ENCODE data around the gene HJURP. TPM values are rescaled to one million over a fixed set of nuclear protein-coding genes. Genes with fewer than 3 reads are reported as not detected.
A peak's percentile ranks its signal among the peaks of the same experiment; 100 is the strongest.

HJURP gene
- total and polyA plus RNA-seq, 9 of the 15 experiments (the other 6 are each of a cell fraction or from before 2014, with no cell fraction given) = 13.8 to 102 (median 28.3) TPM

- in situ Hi-C loops (cut with MboI) (no loop called here), intact Hi-C loops (cut with micrococcal nuclease) (no loop called here)
- H3K4me1 ChIP-seq (replicated peaks in 1 of 2; ENCODE audit: control insufficient read depth in 2 of 2, insufficient read depth in 2 of 2, low read length in 2 of 2) = peaks cover 0 to 5% of the 10 kb centered on the region in 2 experiments; a peak in 2 of 5 replicates
- FAIRE-seq (no peak), DNase-seq (ENCODE audit: extremely low read depth in 1 of 4, low spot score in 3 of 4) (no peak), ATAC-seq (no peak)
- no peaks in the 10 kb centered on the region for H3K79me2 ChIP-seq (ENCODE audit: control insufficient read depth, insufficient read depth, low read length)
- TF ChIP-seq POLR2G (IDR thresholded peaks at IDR 0.05; ENCODE audit: low read depth, low read length) = peak; percentile 40
- no peak for TF ChIP-seq MTA3 (IDR thresholded peaks at IDR 0.05; ENCODE audit: borderline replicate concordance)
- TF ChIP-seq NFIC (IDR thresholded peaks at IDR 0.05) = peak; percentile 28; the same call in 1 of the 2 replicates
- no peak overlapping the region for H3K4me3 ChIP-seq
- POLR2A ChIA-PET = no interaction called here
- 47% methylated on average over 10 of the region's 14 CpGs for WGBS (ENCODE audit: insufficient coverage, low coverage, missing lambda C conversion rate)
- H3K36me3 ChIP-seq (ENCODE audit: control insufficient read depth, insufficient read depth, low read length) = peaks cover 23% of the 10 kb centered on the region; the same call in 2 of the 3 replicates
- CTCF ChIA-PET (ENCODE audit: low intra/inter-chr PET ratio) = no interaction called here
- H3K9me1 ChIP-seq (ENCODE audit: control insufficient read depth, insufficient read depth, low read length) = no peaks in the 10 kb centered on the region
- no peak overlapping the region for H3K27ac ChIP-seq (ENCODE audit: extremely low read depth, low read depth, low read length)
- BruUV-seq (replicated peaks) = no TSS peak
- H4K20me1 ChIP-seq (replicated peaks; ENCODE audit: control insufficient read depth, insufficient read depth, low read length) = no peaks in the 10 kb centered on the region; the same call in 1 of the 2 replicates
- H3K9me3 ChIP-seq (replicated peaks; ENCODE audit: control insufficient read depth, insufficient read depth, low read depth, low read length) = no peaks in the 10 kb centered on the region
- H3K4me2 ChIP-seq (ENCODE audit: insufficient read depth, low read length) = no peak overlapping the region
- no peaks in the 10 kb centered on the region for H3K27me3 ChIP-seq (ENCODE audit: control insufficient read depth in 2 of 2, insufficient read depth in 2 of 2, low read length in 2 of 2)
- H3K9ac ChIP-seq (ENCODE audit: insufficient read depth in 1 of 2, low read depth in 2 of 2, low read length in 2 of 2) = no peak overlapping the region; a peak in 1 of 4 replicates
- no peak overlapping the region for H2AFZ ChIP-seq (ENCODE audit: low read depth, low read length)
Observed at GRCh38 chr2:233831011-233831721, 23.2 kb downstream of the HJURP start.

GRCh38 chr2:233830111-233830802 is 24.1 kb downstream of the HJURP start:
- CTCF ChIA-PET (ENCODE audit: low intra/inter-chr PET ratio) = no interaction called here
- TF ChIP-seq CHD2 (IDR thresholded peaks at IDR 0.05; ENCODE audit: low read depth, low read length) (no peak), SIN3A (IDR thresholded peaks at IDR 0.05; ENCODE audit: borderline replicate concordance in 2 of 2, control insufficient read depth in 1 of 2, low read depth in 2 of 2, low read length in 2 of 2) (no peak), EP300 (IDR thresholded peaks at IDR 0.05; ENCODE audit: low read length) (no peak), FOXK1 (CRISPR knock-in tag; IDR thresholded peaks at IDR 0.05; ENCODE audit: borderline replicate concordance) (no peak)
- H4K20me1 ChIP-seq (replicated peaks; ENCODE audit: control insufficient read depth, insufficient read depth, low read length) = no peaks in the 10 kb centered on the region; the same call in 1 of the 2 replicates
- DNase-seq (ENCODE audit: extremely low read depth in 1 of 4, low spot score in 3 of 4) (no peak), FAIRE-seq (no peak), ATAC-seq (no peak)
- BruUV-seq (replicated peaks) = no TSS peak
- peaks cover 14% of the 10 kb centered on the region; the same call in 2 of the 3 replicates for H3K36me3 ChIP-seq (ENCODE audit: control insufficient read depth, insufficient read depth, low read length)
- peaks cover 0 to 5% of the 10 kb centered on the region in 2 experiments; a peak in 2 of 5 replicates for H3K4me1 ChIP-seq (replicated peaks in 1 of 2; ENCODE audit: control insufficient read depth in 2 of 2, insufficient read depth in 2 of 2, low read length in 2 of 2)
- H3K27ac ChIP-seq (ENCODE audit: extremely low read depth, low read depth, low read length) = no peak overlapping the region
- intact Hi-C loops (cut with micrococcal nuclease) (no loop called here), in situ Hi-C loops (cut with MboI) (no loop called here)
- H3K9ac ChIP-seq (ENCODE audit: insufficient read depth in 1 of 2, low read depth in 2 of 2, low read length in 2 of 2) = no peak overlapping the region
- H3K4me3 ChIP-seq = no peak overlapping the region
- no peaks in the 10 kb centered on the region for H3K9me3 ChIP-seq (replicated peaks; ENCODE audit: control insufficient read depth, insufficient read depth, low read depth, low read length)
- no peaks in the 10 kb centered on the region for H3K9me1 ChIP-seq (ENCODE audit: control insufficient read depth, insufficient read depth, low read length)
- no peaks in the 10 kb centered on the region for H3K79me2 ChIP-seq (ENCODE audit: control insufficient read depth, insufficient read depth, low read length)
- 65% methylated on average over 2 of the region's 6 CpGs for WGBS (ENCODE audit: insufficient coverage, low coverage, missing lambda C conversion rate)
- H3K4me2 ChIP-seq (ENCODE audit: insufficient read depth, low read length) = no peak overlapping the region
- H2AFZ ChIP-seq (ENCODE audit: low read depth, low read length) = no peak overlapping the region
- H3K27me3 ChIP-seq (ENCODE audit: control insufficient read depth in 2 of 2, insufficient read depth in 2 of 2, low read length in 2 of 2) = no peaks in the 10 kb centered on the region
- POLR2A ChIA-PET = interaction anchor here (0.7 kb wide), 1 partner anchor 298 kb away, joined by 3 read pairs; no protein-coding TSS in a partner anchor

Measured in K562 (cell line).